T47D (cell line): ENCODE measurements around the gene FBXL7.

Experiments
- DNase-seq, 2 experiments: peaks; one replicate each; pipeline versions ENCODE4 v3.0.0 to v3.0.0-alpha.2; 2011 to 2012; ENCODE audit warnings: low read depth in 1 of 2, low spot score in 1 of 2
- JUND ChIP-seq: IDR thresholded peaks from 2 replicates; pipeline ENCODE4 v1.6.1; 2012; ENCODE audit warnings: low read depth
- in situ Hi-C: cut with HindIII; loops from 2 replicates; pipeline ENCODE4 v1.10.0; 2016; ENCODE audit warnings: low sequenced_read_pairs, low pct_unique_long_range_greater_than_20kb

The FBXL7 gene

DNA sequence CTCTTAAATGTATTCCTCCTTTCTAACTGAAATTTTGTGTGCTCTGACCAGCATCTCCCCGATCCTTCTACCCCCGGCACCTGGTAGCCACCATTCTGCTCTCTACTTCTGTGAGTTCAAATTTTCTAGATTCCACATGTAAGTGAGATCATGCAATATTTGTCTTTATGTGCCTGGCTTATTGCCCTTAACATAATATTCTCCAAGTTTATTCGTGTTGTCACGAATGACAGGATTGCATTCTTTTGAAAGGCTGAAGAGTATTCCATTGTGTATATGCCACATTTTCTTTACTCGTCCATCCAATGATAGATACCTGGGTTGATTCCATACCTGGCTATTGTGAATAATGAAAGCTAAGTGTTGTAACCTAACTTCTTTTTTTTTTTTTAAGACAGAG lies 29.0 kb downstream of the FBXL7 start:
- no peak for TF ChIP-seq JUND
- DNase-seq = no peak
- in situ Hi-C loops = no loop called here

GRCh38 chr5:15529821-15530220 lies 29.8 kb downstream of the FBXL7 start:
- in situ Hi-C loops = no loop called here
- no peak for TF ChIP-seq JUND
- DNase-seq = no peak

GRCh38 chr5:15533129-15533893 lies 33.3 kb downstream of the FBXL7 start:
- in situ Hi-C loops = no loop called here
- DNase-seq = no peak
- no peak for TF ChIP-seq JUND

DNA sequence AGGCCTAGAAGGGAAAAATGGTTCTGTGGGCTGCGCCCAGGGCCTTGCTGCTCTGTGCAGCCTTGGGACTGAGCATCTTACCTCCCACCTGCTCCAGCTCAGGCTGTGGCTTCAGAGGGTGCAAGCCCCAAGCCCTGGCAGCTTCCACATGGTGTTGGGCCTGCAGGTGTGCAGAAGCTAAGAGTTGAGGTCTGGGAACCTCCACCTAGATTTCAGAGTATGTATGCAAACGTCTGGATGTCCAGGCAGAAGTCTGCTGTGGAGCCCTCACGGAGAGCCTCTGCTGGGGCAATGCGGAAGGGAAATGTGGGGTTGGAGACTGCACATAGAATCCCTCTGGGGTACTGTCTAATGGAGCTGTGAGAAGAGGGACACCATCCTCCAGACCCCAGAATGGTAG lies 36.0 kb downstream of the FBXL7 start:
- no peak for TF ChIP-seq JUND
- in situ Hi-C loops = no loop called here

GRCh38 chr5:15538516-15538915 lies 38.5 kb downstream of the FBXL7 start:
- no peak for DNase-seq
- in situ Hi-C loops = no loop called here
- TF ChIP-seq JUND = no peak

More for the DNA sequence above, 36.0 kb downstream of the FBXL7 start:
- DNase-seq = no peak

- no peak for DNase-seq
- no peak for TF ChIP-seq JUND
- in situ Hi-C loops = no loop called here
Measured at GRCh38 chr5:15539951-15540350, 40.0 kb downstream of the FBXL7 start.

DNA sequence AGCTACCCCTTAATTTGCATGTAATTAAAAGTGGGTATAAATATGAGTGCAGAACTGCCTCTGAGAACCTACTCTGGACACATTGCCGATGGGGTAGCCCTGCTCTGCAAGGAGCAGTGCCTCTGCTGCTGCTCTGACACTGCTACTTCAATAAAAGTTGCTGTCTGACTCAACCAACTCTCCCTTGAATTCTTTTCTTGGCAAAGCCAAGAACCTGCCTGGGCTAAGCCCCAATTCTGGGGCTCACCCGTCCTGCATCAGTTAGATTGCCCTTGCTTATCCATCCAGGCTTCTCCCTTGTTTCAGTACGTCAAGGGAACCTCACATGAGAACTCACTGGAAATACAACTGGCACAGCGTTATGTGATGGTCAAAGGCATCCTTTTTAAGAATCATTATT lies 44.1 kb downstream of the FBXL7 start:
- DNase-seq = no peak
- in situ Hi-C loops = no loop called here
- TF ChIP-seq JUND = no peak

DNA sequence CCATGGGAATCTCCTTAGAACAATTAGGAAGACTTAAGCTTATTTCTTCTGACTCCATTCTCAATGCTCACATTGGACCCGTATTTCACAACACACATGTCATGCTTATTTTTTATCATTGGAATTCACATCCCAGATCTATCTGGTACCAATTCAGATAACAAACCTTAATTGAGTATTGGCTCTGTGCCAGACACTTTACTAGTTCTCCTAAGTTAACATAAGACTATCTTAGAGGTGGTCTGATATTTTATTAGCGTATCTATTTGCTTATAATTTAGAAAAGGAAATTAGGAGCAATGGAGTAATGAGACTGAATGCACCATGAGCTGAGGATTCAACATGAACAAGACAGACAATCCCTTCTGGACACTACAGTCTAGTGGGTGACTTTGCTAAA lies 45.1 kb downstream of the FBXL7 start:
- TF ChIP-seq JUND = no peak
- no peak for DNase-seq
- in situ Hi-C loops = no loop called here

GRCh38 chr5:15547261-15547839 lies 47.4 kb downstream of the FBXL7 start:
- in situ Hi-C loops = no loop called here
- no peak for TF ChIP-seq JUND
- no peak for DNase-seq

DNA sequence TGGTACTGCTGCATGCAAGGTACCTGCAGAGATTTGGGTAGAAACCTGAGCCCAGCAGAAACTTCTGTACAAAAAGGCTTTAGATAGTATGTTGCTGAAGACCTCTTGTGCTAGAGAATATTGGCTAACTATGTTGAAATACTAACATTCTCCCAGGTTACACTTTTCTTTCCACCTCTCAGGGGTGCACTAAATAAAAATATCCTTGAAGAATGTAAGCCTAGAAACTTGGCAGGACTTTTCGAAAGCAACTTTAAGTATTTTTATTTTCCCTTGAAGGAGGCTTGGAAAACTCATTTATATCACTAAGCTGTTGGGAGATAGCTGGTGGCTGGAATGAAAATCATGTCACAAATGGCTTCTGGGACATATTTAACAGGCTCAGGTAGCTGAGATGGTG lies 50.0 kb downstream of the FBXL7 start:
- no peak for DNase-seq
- no peak for TF ChIP-seq JUND
- in situ Hi-C loops = no loop called here

GRCh38 chr5:15550502-15551112 lies 50.6 kb downstream of the FBXL7 start:
- in situ Hi-C loops = no loop called here
- no peak for TF ChIP-seq JUND
- DNase-seq = peak in 1 of 2 experiments; percentile 1

DNA sequence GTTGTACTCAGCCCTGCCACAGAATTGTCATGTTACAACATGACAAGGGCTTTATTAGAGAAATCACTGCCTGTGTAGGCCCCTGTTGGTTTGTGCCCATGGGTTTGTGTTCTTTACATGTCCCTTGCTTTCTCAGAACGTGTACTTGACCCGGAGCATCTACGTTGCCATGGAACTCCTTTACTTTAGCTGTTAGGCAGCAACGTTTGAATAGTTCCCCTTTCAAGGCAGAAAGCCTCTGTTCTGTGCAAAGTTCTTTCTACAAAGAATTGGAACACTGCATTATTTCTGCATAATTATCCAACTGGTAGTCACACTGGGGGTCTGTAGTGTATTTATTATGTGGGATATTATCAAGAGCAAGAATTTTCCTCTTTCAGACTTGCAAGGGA lies 51.1 kb downstream of the FBXL7 start:
- in situ Hi-C loops = no loop called here
- no peak for DNase-seq
- no peak for TF ChIP-seq JUND

GRCh38 chr5:15554542-15554941 lies 54.6 kb downstream of the FBXL7 start:
- in situ Hi-C loops = no loop called here
- no peak for DNase-seq
- no peak for TF ChIP-seq JUND
